Mucosa of stomach (tissue), 1 donor: Measurements from ENCODE around the gene DNASE1L1.

ENCODE experiments used
- H3K27me3 ChIP-seq: one replicate; pipeline ENCODE4 v1.7.0; 2013; ENCODE audit warnings: mild to moderate bottlenecking, low read length; ENCODE audit not compliant: control insufficient read depth, insufficient read depth
- H3K36me3 ChIP-seq: one replicate; pipeline ENCODE4 v1.7.0; 2013; ENCODE audit warnings: low read length; ENCODE audit not compliant: control insufficient read depth, insufficient read depth
- H3K4me1 ChIP-seq: one replicate; pipeline ENCODE4 v1.7.0; 2013; ENCODE audit warnings: mild to moderate bottlenecking, low read length; ENCODE audit not compliant: control insufficient read depth, insufficient read depth
- H3K4me3 ChIP-seq: one replicate; pipeline ENCODE4 v1.7.0; 2013; ENCODE audit warnings: low read length
- H3K9ac ChIP-seq: one replicate; pipeline ENCODE4 v1.7.0; 2013; ENCODE audit warnings: mild to moderate bottlenecking, low read length, moderate library complexity
- H3K9me3 ChIP-seq: one replicate; pipeline ENCODE4 v1.7.0; 2013; ENCODE audit warnings: mild to moderate bottlenecking, low read length, moderate library complexity; ENCODE audit not compliant: control insufficient read depth
- donor health status: Pancreatic carcinoma.

Gene DNASE1L1

DNA sequence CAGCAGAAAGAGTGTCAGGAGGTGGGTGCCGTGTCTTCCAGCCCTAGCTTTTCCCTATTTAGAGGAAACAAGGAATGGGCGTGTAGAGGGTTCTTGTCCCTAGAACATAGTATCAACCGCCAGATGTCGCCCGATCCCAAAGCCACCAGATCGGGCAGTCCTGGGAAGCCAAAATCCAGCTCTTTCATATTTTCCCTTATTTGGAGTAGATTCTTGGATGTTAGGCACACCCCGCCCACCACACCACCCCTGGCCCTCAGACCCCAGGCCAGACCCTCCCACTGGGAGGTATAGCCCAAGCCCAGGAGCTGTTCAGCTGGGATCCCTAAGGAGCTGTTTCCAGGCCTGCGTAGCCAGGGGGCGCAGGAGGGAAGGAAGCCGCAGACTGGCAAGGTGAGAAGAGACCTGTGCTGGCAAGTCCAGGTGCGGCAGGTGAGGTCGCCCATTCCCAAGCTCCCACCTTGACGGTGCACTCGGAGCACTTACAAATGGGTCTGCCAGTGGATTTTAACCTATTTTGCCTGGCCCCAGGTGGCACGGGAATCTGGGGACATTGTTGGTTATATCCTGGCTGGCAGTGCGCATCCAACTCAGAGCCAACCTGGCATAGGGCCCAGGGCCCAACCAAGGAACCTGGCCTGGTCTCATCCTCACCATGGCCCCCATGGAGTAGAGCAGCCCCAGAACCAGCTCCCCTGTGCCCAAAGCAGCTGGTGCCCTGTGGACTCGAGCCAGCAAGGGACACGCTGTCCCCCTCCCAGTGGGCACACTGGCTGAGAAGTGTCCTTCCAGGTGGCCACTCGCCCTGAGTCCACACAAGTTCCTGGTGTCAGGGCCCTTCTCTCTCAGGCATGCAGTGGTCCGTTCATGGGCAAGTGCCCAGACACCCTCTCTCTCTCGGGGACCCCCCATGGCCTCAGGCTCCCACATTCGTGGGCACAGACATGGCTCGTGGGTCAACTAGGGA is 35.4 kb downstream of the DNASE1L1 start:
- Histone ChIP-seq H3K9me3 (no peaks in the 10 kb centered on the region), H3K36me3 (no peaks in the 10 kb centered on the region), H3K4me1 (peaks cover 18% of the 10 kb centered on the region), H3K4me3 (peak overlapping the region; percentile 4), H3K27me3 (peaks cover 5% of the 10 kb centered on the region), H3K9ac (peak overlapping the region; percentile 47)

- H3K27me3 ChIP-seq: peaks cover 5% of the 10 kb centered on the region
- H3K36me3 ChIP-seq: no peaks in the 10 kb centered on the region
- H3K9me3 ChIP-seq: no peaks in the 10 kb centered on the region
- H3K4me1 ChIP-seq: peaks cover 18% of the 10 kb centered on the region
- no peak overlapping the region for H3K4me3 ChIP-seq
- no peak overlapping the region for H3K9ac ChIP-seq
These were observed 36.4 kb downstream of the DNASE1L1 start for GRCh38 chrX:154372612-154373022.

- Histone ChIP-seq H3K4me1 (peaks cover 18% of the 10 kb centered on the region), H3K9ac (no peak overlapping the region), H3K9me3 (no peaks in the 10 kb centered on the region), H3K27me3 (peaks cover 5% of the 10 kb centered on the region), H3K36me3 (no peaks in the 10 kb centered on the region), H3K4me3 (no peak overlapping the region)
These were observed 37.2 kb downstream of the DNASE1L1 start for GRCh38 chrX:154371789-154372300.

GRCh38 chrX:154371017-154371788 is 37.9 kb downstream of the DNASE1L1 start:
- peaks cover 18% of the 10 kb centered on the region for H3K4me1 ChIP-seq
- H3K9me3 ChIP-seq: no peaks in the 10 kb centered on the region
- H3K9ac ChIP-seq: peak overlapping the region; percentile 47
- H3K4me3 ChIP-seq: no peak overlapping the region
- H3K27me3 ChIP-seq: peaks cover 5% of the 10 kb centered on the region
- H3K36me3 ChIP-seq: no peaks in the 10 kb centered on the region

- H3K9me3 ChIP-seq: no peaks in the 10 kb centered on the region
- peak overlapping the region; percentile 47 for H3K9ac ChIP-seq
- H3K4me1 ChIP-seq: peaks cover 18% of the 10 kb centered on the region
- H3K36me3 ChIP-seq: no peaks in the 10 kb centered on the region
- H3K4me3 ChIP-seq: peak overlapping the region; percentile 25
- H3K27me3 ChIP-seq: peaks cover 5% of the 10 kb centered on the region
These were observed 38.6 kb downstream of the DNASE1L1 start for GRCh38 chrX:154370300-154371016.

- H3K4me1 ChIP-seq: peaks cover 12% of the 10 kb centered on the region
- peak overlapping the region; percentile 48 for H3K9ac ChIP-seq
These were observed 39.4 kb downstream of the DNASE1L1 start for GRCh38 chrX:154369449-154370299.

GRCh38 chrX:154368630-154369448 is 40.2 kb downstream of the DNASE1L1 start:
- Histone ChIP-seq H3K4me3 (no peak overlapping the region), H3K9ac (peak overlapping the region; percentile 48), H3K36me3 (no peaks in the 10 kb centered on the region), H3K27me3 (peaks cover 5% of the 10 kb centered on the region), H3K4me1 (peaks cover 7% of the 10 kb centered on the region), H3K9me3 (no peaks in the 10 kb centered on the region)

More at GRCh38 chrX:154369449-154370299, 39.4 kb downstream of the DNASE1L1 start:
- Histone ChIP-seq H3K9me3 (no peaks in the 10 kb centered on the region), H3K27me3 (peaks cover 5% of the 10 kb centered on the region), H3K36me3 (no peaks in the 10 kb centered on the region), H3K4me3 (peak overlapping the region; percentile 25)

GRCh38 chrX:154367474-154368308 is 41.4 kb downstream of the DNASE1L1 start:
- H3K4me1 ChIP-seq: no peaks in the 10 kb centered on the region
- no peak overlapping the region for H3K9ac ChIP-seq
- no peaks in the 10 kb centered on the region for H3K36me3 ChIP-seq
- H3K27me3 ChIP-seq: peaks cover 5% of the 10 kb centered on the region
- no peak overlapping the region for H3K4me3 ChIP-seq
- H3K9me3 ChIP-seq: no peaks in the 10 kb centered on the region

DNA sequence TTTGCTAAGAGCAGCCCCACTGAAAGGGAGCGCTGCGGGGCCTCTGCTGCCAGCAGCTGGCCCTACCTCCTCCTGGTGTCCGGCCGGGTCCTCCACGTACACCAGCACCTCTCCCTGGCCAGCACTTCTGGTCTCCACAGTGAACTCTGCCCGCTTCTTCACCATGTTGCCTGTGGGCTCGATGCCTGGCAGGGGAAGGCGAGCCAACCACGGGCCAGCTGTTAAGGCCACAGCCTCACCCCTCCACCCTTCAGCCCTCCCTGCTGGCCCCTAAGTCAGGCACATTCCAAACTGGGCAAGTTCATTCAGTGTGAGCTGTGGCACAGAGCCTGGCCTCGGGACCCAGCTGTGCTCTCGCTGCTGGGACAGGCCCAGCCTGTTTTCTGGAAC is 42.4 kb downstream of the DNASE1L1 start:
- no peaks in the 10 kb centered on the region for H3K36me3 ChIP-seq
- no peak overlapping the region for H3K9ac ChIP-seq
- peaks cover 5% of the 10 kb centered on the region for H3K27me3 ChIP-seq
- H3K9me3 ChIP-seq: no peaks in the 10 kb centered on the region
- H3K4me1 ChIP-seq: no peaks in the 10 kb centered on the region
- H3K4me3 ChIP-seq: no peak overlapping the region
